GM06990 (cell line): Measurements from ENCODE around the gene JPH3.

ENCODE experiments used
- DNase-seq: peaks from one replicate; pipeline ENCODE4 v3.0.0-alpha.2; 2011; ENCODE audit not compliant: insufficient read length; ENCODE audit errors: extremely low read depth
- H3K27me3 ChIP-seq: replicated peaks from 2 replicates; pipeline ENCODE4 v1.6.0; 2011; ENCODE audit warnings: low read length; ENCODE audit not compliant: control insufficient read depth, insufficient read depth
- H3K36me3 ChIP-seq: 2 replicates; pipeline ENCODE4 v1.5.1; 2011; ENCODE audit warnings: low read length; ENCODE audit not compliant: control insufficient read depth, insufficient read depth
- H3K4me3 ChIP-seq: replicated peaks from 2 replicates; pipeline ENCODE4 v1.5.1; 2011; ENCODE audit warnings: low read depth, mild to moderate bottlenecking, control low read depth, low read length
- TF ChIP-seq, protein P1 (sequence below): IDR thresholded peaks from 2 replicates; pipeline ENCODE4 v1.5.1; 2011; ENCODE audit warnings: low read length, control low read depth, mild to moderate bottlenecking, inconsistent platforms; ENCODE audit not compliant: insufficient read depth, poor library complexity, severe bottlenecking

JPH3 gene

DNA sequence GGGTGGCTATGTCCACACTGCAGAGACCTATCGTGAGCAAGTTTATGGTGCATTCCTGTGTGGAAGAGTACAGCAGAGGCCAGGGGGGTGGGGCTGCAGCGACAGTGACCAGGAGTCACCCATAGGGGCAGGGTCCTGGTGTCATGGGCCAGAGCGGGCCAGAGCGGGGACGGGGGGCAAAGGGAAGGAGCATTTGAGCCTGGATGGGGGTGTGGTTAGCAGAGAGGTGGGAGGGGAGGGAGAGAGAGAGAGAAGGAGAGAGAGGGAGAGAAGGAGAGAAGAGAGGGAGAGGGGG lies 17.8 kb downstream of the JPH3 start:
- DNase-seq: no peak
- H3K27me3 ChIP-seq: no peaks in the 10 kb centered on the region
- TF ChIP-seq, protein P1, sequence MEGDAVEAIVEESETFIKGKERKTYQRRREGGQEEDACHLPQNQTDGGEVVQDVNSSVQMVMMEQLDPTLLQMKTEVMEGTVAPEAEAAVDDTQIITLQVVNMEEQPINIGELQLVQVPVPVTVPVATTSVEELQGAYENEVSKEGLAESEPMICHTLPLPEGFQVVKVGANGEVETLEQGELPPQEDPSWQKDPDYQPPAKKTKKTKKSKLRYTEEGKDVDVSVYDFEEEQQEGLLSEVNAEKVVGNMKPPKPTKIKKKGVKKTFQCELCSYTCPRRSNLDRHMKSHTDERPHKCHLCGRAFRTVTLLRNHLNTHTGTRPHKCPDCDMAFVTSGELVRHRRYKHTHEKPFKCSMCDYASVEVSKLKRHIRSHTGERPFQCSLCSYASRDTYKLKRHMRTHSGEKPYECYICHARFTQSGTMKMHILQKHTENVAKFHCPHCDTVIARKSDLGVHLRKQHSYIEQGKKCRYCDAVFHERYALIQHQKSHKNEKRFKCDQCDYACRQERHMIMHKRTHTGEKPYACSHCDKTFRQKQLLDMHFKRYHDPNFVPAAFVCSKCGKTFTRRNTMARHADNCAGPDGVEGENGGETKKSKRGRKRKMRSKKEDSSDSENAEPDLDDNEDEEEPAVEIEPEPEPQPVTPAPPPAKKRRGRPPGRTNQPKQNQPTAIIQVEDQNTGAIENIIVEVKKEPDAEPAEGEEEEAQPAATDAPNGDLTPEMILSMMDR: no peak
- no peaks in the 10 kb centered on the region for H3K36me3 ChIP-seq
- no peak overlapping the region for H3K4me3 ChIP-seq

DNA sequence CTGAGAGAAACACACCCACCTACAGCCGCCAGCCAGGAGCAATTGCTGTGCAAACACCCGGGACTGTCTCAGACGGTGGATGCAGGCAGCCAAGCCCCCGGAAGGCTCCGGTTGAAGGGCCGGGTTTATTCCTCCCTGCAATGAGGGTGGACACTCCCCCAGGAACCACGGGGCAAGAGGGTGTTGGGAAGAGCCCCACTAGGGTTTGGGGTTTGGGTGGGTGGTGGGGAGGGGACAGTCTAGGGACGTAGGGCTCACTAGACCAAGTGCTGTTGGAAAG lies 19.2 kb downstream of the JPH3 start:
- no peaks in the 10 kb centered on the region for H3K36me3 ChIP-seq
- TF ChIP-seq, protein P1: no peak
- no peak for DNase-seq
- H3K4me3 ChIP-seq: no peak overlapping the region
- no peaks in the 10 kb centered on the region; the same call in 1 of the 2 replicates for H3K27me3 ChIP-seq

DNA sequence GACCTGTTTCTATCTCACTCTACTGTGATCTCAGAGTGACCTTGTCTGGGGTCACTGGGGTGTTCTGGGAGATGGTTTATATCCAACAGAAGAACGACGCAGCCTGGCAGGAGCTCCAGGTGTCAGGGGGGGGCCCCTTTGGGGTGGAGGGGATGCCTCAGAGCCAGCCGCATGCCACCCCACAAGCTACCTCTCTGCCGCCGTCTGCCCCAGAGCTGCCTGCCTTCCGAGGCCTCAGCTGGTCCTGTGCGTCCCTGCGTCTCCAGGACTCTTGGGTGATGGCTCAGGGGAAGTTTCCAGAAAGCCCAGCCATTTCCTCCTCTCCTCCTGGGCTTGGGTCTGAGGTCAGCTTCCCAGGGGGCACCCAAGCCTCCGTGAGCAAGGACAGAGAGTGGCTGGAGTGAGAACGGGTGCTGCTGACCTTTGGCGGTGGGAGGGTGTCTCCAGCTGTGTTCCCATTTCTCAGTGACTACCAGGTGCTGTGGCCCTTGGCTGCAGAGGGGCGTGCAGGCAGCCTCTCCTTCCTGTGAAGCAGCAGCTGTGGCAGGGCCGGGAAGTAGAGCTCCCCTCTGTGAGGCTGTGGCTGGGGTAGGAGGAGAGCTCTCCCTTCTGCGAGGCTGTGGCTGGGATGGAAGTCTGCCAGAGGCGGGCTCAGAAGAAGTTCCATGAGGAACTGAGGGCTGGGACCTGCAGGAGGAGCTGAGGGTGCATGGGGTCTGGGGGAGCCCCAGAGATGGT lies 19.8 kb downstream of the JPH3 start:
- TF ChIP-seq, protein P1: no peak
- DNase-seq: no peak
- Histone ChIP-seq H3K36me3 (no peaks in the 10 kb centered on the region), H3K27me3 (no peaks in the 10 kb centered on the region; the same call in 1 of the 2 replicates), H3K4me3 (no peak overlapping the region)

DNA sequence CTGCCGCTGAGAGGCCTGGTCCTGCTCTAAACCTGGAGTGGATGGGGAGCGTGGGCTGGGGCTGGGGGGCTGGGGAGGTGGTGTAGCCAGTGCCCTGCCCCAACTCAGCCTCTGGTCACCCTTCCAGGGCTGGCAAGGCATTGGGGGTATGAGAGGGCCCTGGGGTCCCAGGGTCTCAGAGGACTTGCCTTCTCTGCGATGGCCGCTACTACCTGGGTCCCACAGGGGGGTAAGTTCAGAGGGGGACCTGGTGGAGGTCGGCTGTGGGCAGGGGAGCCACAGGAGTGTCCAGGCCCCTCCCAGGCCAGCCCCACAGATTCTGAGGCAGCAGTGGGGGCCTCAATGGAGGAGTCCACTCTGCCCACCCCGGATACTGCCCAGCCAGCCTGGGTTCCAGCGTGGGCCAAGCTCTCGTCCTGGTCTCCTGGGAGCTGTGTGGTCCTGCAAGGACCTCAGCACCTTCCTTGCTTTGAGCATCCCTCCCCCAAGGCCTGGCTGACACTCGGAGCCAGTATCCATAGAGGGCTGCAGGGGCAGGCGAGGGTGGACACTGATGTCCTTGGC lies 20.5 kb downstream of the JPH3 start:
- Histone ChIP-seq H3K4me3 (no peak overlapping the region), H3K36me3 (no peaks in the 10 kb centered on the region), H3K27me3 (no peaks in the 10 kb centered on the region; the same call in 1 of the 2 replicates)
- no peak for DNase-seq
- TF ChIP-seq, protein P1: no peak

DNA sequence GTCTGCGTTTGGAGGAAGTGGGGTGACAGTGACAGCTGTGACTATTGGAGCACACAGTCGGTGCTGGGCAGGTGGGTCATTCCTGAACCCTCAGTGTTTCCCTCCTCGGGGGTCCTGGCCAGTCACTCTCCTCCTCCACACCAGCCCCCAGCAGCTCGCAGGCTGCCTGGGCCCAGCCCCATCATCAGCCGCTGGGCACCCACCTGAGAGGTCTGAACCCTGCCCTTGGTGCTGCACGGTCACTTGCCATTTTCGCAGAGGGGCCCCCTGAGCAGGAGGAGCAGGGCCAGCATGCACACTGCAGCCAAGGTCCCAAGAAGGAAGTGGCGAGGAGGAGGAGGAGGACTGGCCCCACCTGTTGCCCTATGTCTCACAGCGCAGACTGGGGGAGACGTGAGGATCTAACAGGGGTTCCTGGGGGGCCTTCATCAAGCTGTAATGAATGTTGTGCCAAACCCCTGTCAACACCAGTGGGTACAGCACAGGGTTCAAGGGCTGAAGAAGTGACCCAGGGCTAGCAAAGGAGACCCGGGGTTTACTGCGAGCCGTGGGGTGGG lies 23.0 kb downstream of the JPH3 start:
- H3K27me3 ChIP-seq: peaks cover under 1% of the 10 kb centered on the region; the same call in 1 of the 2 replicates
- TF ChIP-seq, protein P1: no peak
- no peak for DNase-seq

More for the DNA sequence above, 23.0 kb downstream of the JPH3 start:
- H3K36me3 ChIP-seq: no peaks in the 10 kb centered on the region
- H3K4me3 ChIP-seq: no peak overlapping the region
